Measurements from ENCODE around the gene ARRDC3.

ARRDC3 gene
- 44.2 to 714 (median 190) reads per million in 9 experiments for total RNA-seq

- Mint-ChIP-seq H3K36me3 (ENCODE audit: insufficient read depth) (peaks cover 53% of the 10 kb centered on the region), H3K4me3 (peak within 1 kb of the TSS; percentile 81 to 94), H3K27me3 (no peaks in the 10 kb centered on the region), H3K27ac (peak within 1 kb of the TSS; percentile 98 to 100), H3K4me1 (ENCODE audit: low read depth in 2 of 2) (peaks cover 12 to 27% of the 10 kb centered on the region in 2 donors), H3K9me3 (no peaks in the 10 kb centered on the region)
- DNase-seq (peak; percentile 95 to 96 (median 96)), ATAC-seq (replicated peaks) (peak; percentile 37)
Observed at GRCh38 chr5:91383027-91383955, at the start of gene ARRDC3. Gene ARRDC3 (minus strand): TSS chr5:91383317. CDS start chr5:91383092, 225 bp downstream.

- Mint-ChIP-seq H3K4me3 (no peak overlapping the region), H3K27me3 (no peaks in the 10 kb centered on the region), H3K4me1 (ENCODE audit: low read depth in 2 of 2) (peaks cover 16 to 27% of the 10 kb centered on the region in 2 donors), H3K9me3 (no peaks in the 10 kb centered on the region), H3K36me3 (ENCODE audit: insufficient read depth) (no peaks in the 10 kb centered on the region), H3K27ac (no peak overlapping the region)
- DNase-seq (no peak), ATAC-seq (replicated peaks) (no peak)
Observed at GRCh38 chr5:91430949-91431348, 47.8 kb upstream of the ARRDC3 start.

- Mint-ChIP-seq H3K27me3 (no peaks in the 10 kb centered on the region), H3K4me3 (no peak overlapping the region), H3K36me3 (ENCODE audit: insufficient read depth) (no peaks in the 10 kb centered on the region), H3K4me1 (ENCODE audit: low read depth in 2 of 2) (peaks cover 1 to 7% of the 10 kb centered on the region in 2 donors), H3K9me3 (no peaks in the 10 kb centered on the region), H3K27ac (no peak overlapping the region)
- no peak for DNase-seq
- no peak for ATAC-seq (replicated peaks)
Observed at GRCh38 chr5:91424638-91425436, 41.7 kb upstream of the ARRDC3 start.

GRCh38 chr5:91423871-91424270, 40.8 kb upstream of the ARRDC3 start:
- H3K36me3 Mint-ChIP-seq (ENCODE audit: insufficient read depth) = no peaks in the 10 kb centered on the region
- no peak overlapping the region for H3K4me3 Mint-ChIP-seq
- no peak for DNase-seq
- H3K4me1 Mint-ChIP-seq (ENCODE audit: low read depth in 2 of 2) = peaks cover 1 to 12% of the 10 kb centered on the region in 2 donors
- H3K27ac Mint-ChIP-seq = no peak overlapping the region
- no peaks in the 10 kb centered on the region for H3K27me3 Mint-ChIP-seq
- H3K9me3 Mint-ChIP-seq = no peaks in the 10 kb centered on the region
- ATAC-seq (replicated peaks) = no peak

DNA sequence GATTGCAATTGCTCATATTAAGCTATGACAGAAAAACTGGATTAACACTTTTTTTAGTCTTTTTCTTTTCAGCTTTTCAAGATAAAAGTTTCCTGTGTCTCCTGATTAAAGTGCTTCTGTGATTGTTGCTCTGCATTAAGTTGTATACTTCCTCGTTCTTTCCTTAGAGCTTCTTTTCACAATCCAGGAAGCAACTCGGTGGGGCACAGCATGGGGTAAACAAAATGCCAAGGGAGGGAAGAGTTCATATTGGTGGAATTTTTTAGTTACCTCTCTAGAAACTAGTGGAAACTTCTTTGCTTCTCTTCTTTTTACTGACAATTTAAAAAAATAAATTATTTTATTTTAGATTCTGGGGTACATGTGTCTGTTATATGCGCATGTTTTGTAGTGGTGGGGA, 37.8 kb upstream of the ARRDC3 start:
- H3K27ac Mint-ChIP-seq = no peak overlapping the region
- no peaks in the 10 kb centered on the region for H3K36me3 Mint-ChIP-seq (ENCODE audit: insufficient read depth)
- no peak for DNase-seq
- no peak overlapping the region for H3K4me3 Mint-ChIP-seq
- no peak for ATAC-seq (replicated peaks)
- H3K4me1 Mint-ChIP-seq (ENCODE audit: low read depth in 2 of 2) = peaks cover 1 to 17% of the 10 kb centered on the region in 2 donors
- H3K9me3 Mint-ChIP-seq = no peaks in the 10 kb centered on the region
- no peaks in the 10 kb centered on the region for H3K27me3 Mint-ChIP-seq

- ATAC-seq (replicated peaks) (peak; percentile 71), DNase-seq (peak; percentile 70 to 72 (median 70))
- Mint-ChIP-seq H3K4me3 (no peak overlapping the region), H3K27ac (no peak overlapping the region), H3K36me3 (ENCODE audit: insufficient read depth) (no peaks in the 10 kb centered on the region), H3K27me3 (no peaks in the 10 kb centered on the region), H3K4me1 (ENCODE audit: low read depth in 2 of 2) (peaks cover 1 to 17% of the 10 kb centered on the region in 2 donors), H3K9me3 (no peaks in the 10 kb centered on the region)
Observed at GRCh38 chr5:91419571-91420537, 36.7 kb upstream of the ARRDC3 start.

- no peak for ATAC-seq (replicated peaks)
- H3K4me3 Mint-ChIP-seq = no peak overlapping the region
- H3K27me3 Mint-ChIP-seq = no peaks in the 10 kb centered on the region
- H3K4me1 Mint-ChIP-seq (ENCODE audit: low read depth in 2 of 2) = peaks cover 1 to 17% of the 10 kb centered on the region in 2 donors
- H3K36me3 Mint-ChIP-seq (ENCODE audit: insufficient read depth) = no peaks in the 10 kb centered on the region
- no peak for DNase-seq
- no peaks in the 10 kb centered on the region for H3K9me3 Mint-ChIP-seq
- H3K27ac Mint-ChIP-seq = no peak overlapping the region
Observed at GRCh38 chr5:91419136-91419535, 36.0 kb upstream of the ARRDC3 start.

DNA sequence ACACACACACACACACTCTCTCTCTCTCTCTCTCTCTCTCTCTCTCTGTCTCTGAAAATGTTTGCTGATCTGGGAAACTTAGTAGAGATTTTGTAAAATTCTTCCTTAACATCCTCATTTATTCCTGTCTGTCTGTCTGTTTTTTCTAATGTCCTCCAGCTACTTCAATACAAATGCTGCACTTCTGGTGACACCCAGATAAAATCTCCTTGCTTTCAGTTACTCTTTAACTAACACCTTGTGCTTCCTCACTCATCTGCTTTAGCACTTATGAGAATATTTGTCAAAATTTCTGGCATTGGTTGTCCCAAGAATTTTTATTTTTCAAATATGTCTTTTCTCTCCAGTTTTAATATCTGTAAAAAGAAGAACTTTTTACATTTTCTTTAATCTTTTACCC, 35.0 kb upstream of the ARRDC3 start:
- Mint-ChIP-seq H3K9me3 (no peaks in the 10 kb centered on the region), H3K4me1 (ENCODE audit: low read depth in 2 of 2) (peaks cover 1 to 17% of the 10 kb centered on the region in 2 donors), H3K27me3 (no peaks in the 10 kb centered on the region), H3K27ac (no peak overlapping the region), H3K36me3 (ENCODE audit: insufficient read depth) (no peaks in the 10 kb centered on the region), H3K4me3 (no peak overlapping the region)
- no peak for DNase-seq
- ATAC-seq (replicated peaks) = no peak

DNA sequence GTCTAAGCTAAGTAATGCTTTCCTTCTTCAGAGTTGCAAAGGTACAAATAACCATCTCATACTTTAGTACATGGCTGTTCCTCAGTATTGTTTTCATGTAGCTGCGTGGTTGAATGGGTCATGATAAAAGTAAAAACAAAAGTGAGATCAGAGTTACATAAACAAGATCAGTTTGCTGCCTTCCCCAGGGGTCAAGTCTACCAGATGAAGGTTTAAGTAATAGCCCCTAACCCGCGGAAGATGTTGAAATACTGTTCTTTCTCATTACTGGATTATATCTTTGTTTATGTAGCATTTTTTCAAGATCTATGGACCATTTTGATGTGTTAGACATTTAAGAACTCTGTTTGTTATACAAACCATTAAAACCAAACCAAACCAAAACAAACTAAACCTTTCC, 34.1 kb upstream of the ARRDC3 start:
- DNase-seq (no peak), ATAC-seq (replicated peaks) (no peak)
- peaks cover 1 to 17% of the 10 kb centered on the region in 2 donors for H3K4me1 Mint-ChIP-seq (ENCODE audit: low read depth in 2 of 2)
- no peaks in the 10 kb centered on the region for H3K27me3 Mint-ChIP-seq
- no peak overlapping the region for H3K4me3 Mint-ChIP-seq
- no peak overlapping the region for H3K27ac Mint-ChIP-seq
- no peaks in the 10 kb centered on the region for H3K36me3 Mint-ChIP-seq (ENCODE audit: insufficient read depth)
- no peaks in the 10 kb centered on the region for H3K9me3 Mint-ChIP-seq

DNA sequence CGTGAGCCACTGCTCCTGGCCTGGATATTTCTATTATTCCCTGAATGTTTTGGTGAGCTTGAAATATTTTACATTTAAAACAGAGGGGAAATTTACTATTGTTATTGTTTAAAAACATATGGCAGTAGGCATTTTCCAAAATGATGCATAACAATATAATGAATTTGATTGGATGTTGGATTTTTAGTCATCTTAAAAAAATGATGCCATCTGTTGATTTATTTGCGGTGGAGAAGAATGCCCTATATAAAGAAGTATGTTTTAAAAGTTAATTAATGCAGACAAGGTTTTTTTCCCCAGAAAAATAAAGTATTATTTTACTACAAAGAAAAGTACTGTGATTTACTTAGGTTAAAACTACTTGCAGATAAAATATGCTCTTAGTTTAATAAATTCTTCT, 33.4 kb upstream of the ARRDC3 start:
- H3K27me3 Mint-ChIP-seq = no peaks in the 10 kb centered on the region
- DNase-seq (no peak), ATAC-seq (replicated peaks) (no peak)
- peaks cover 0 to 13% of the 10 kb centered on the region in 2 donors for H3K4me1 Mint-ChIP-seq (ENCODE audit: low read depth in 2 of 2)
- H3K4me3 Mint-ChIP-seq = no peak overlapping the region
- no peaks in the 10 kb centered on the region for H3K36me3 Mint-ChIP-seq (ENCODE audit: insufficient read depth)
- H3K27ac Mint-ChIP-seq = no peak overlapping the region
- no peaks in the 10 kb centered on the region for H3K9me3 Mint-ChIP-seq

DNA sequence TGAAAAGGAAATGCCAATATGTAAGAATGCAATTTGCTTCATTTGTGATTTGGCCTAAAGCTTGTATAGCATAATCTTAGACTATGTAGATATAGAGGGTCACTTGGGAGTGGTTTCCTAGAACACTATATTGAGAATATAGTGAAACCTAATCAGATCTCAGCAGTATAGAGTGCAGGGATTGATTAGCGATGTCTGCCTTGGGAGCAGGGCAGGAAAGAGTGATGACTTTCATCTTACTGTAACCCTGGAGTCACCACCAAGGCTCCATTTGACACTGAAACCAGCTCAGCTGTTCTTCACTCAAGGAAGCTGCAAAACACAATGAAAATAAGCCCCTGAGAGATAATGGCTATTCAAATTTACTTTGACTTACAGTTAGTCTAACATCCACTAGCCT, 26.2 kb upstream of the ARRDC3 start:
- H3K4me3 Mint-ChIP-seq = no peak overlapping the region
- H3K9me3 Mint-ChIP-seq = no peaks in the 10 kb centered on the region
- no peaks in the 10 kb centered on the region for H3K27me3 Mint-ChIP-seq
- H3K27ac Mint-ChIP-seq = no peak overlapping the region
- DNase-seq (no peak), ATAC-seq (replicated peaks) (no peak)
- no peaks in the 10 kb centered on the region for H3K36me3 Mint-ChIP-seq (ENCODE audit: insufficient read depth)
- H3K4me1 Mint-ChIP-seq (ENCODE audit: low read depth in 2 of 2) = no peaks in the 10 kb centered on the region

DNA sequence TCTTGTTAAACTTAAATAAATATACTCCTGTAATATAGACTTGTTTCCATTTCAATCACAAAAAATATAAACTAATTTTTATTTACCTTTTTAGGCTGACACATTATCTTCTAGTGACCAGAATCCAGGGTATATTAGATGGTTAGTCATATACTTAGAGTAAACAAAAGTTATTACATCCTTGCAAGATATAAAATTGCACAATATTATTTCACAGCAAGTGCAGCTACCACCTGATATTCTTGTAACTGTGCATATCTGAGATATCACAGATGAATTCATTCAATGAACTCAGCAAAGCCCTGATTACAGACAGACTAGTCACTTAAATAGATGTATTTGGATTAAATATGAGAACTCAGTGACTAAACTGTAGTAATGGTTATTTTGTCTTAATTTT, 25.6 kb upstream of the ARRDC3 start:
- H3K27me3 Mint-ChIP-seq = no peaks in the 10 kb centered on the region
- no peaks in the 10 kb centered on the region for H3K9me3 Mint-ChIP-seq
- H3K36me3 Mint-ChIP-seq (ENCODE audit: insufficient read depth) = no peaks in the 10 kb centered on the region
- H3K4me1 Mint-ChIP-seq (ENCODE audit: low read depth in 2 of 2) = no peaks in the 10 kb centered on the region
- no peak for DNase-seq
- no peak overlapping the region for H3K4me3 Mint-ChIP-seq
- ATAC-seq (replicated peaks) = no peak
- no peak overlapping the region for H3K27ac Mint-ChIP-seq

- Mint-ChIP-seq H3K4me3 (no peak overlapping the region), H3K9me3 (no peaks in the 10 kb centered on the region), H3K27me3 (no peaks in the 10 kb centered on the region), H3K27ac (peak overlapping the region in 1 of 2 donors; percentile 19), H3K36me3 (ENCODE audit: insufficient read depth) (no peaks in the 10 kb centered on the region), H3K4me1 (ENCODE audit: low read depth in 2 of 2) (no peaks in the 10 kb centered on the region)
- ATAC-seq (replicated peaks) = no peak
- DNase-seq = no peak
Observed at GRCh38 chr5:91407204-91407603, 24.1 kb upstream of the ARRDC3 start.
